ENCODE measurements around the gene GLB1L.
A peak's percentile ranks its signal among the peaks of the same experiment; 100 is the strongest.

- peak in 2 of 3 experiments; percentile 1 to 13 for TF ChIP-seq CTCF (IDR thresholded peaks at IDR 0.05)
- peak; percentile 96 to 98 for TF ChIP-seq POLR2AphosphoS5 (IDR thresholded peaks at IDR 0.05; ENCODE audit: insufficient read depth in 1 of 2, low read depth in 1 of 2)
- TF ChIP-seq POLR2A (IDR thresholded peaks at IDR 0.05), result peak in 1 of 2 donors; percentile 83
Measured at GRCh38 chr2:219279151-219279915, 34.1 kb upstream of the GLB1L start, which contains the start of gene DNAJB2.

Measured in vagina (tissue), 2 donors.